Measurements from ENCODE around the gene SLC8B1. TPM values are rescaled to one million over a fixed set of nuclear protein-coding genes. Genes with fewer than 3 reads are reported as not detected.

SLC8B1 gene
- total and polyA plus RNA-seq, 2 donors (not counting 3 experiments of a cell fraction or from before 2014, with no cell fraction given) = 29.9 to 45.4 TPM

DNA sequence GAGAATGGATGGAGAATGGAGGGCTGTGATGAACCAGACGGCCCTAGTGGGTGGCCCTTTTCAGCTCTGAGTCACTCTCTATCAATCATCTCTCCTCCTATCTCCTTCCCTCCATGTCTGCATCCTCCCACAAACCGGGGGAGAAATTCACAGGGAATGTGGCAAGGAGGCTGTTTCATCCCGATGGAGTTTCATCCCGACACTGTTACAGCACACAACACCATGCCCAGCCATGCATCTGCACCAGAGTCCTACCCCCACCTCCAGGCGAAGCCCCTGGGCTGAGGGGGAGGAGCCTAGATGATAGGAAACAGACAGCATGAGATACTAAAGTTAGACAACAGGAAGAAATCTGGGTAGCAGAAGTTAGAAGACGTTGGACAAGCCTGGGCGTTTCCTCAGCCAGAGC lies 20.8 kb downstream of the SLC8B1 start:
- CTCF ChIA-PET = interaction anchor here (2.3 kb wide), 1 partner anchor 111 kb away, joined by 8 read pairs; no protein-coding TSS in a partner anchor
- no peak overlapping the region for H3K9ac ChIP-seq (replicated peaks; ENCODE audit: extremely low read depth, insufficient read depth, low read length)
- dilution Hi-C loops (cut with MboI; ENCODE audit: extremely low pct_ligation_motif_present, low sequenced_read_pairs) (no loop called here), intact Hi-C loops (cut with micrococcal nuclease) (no loop called here)
- H3K9me3 ChIP-seq (replicated peaks; ENCODE audit: control insufficient read depth, insufficient read depth, low read length) = no peaks in the 10 kb centered on the region
- no TSS peak for BruUV-seq (replicated peaks)
- H3K79me2 ChIP-seq (ENCODE audit: control insufficient read depth, insufficient read depth, low read length) = no peaks in the 10 kb centered on the region
- no peak overlapping the region for H3K4me3 ChIP-seq (replicated peaks in 1 of 3; ENCODE audit: insufficient read depth in 1 of 3, low read depth in 1 of 3, low read length in 3 of 3)
- peaks cover 0 to 17% of the 10 kb centered on the region in 2 experiments for H3K36me3 ChIP-seq (ENCODE audit: control insufficient read depth in 2 of 2, extremely low read depth in 1 of 2, insufficient read depth in 2 of 2, low read length in 2 of 2)
- H3K27ac ChIP-seq (ENCODE audit: insufficient read depth, low read depth, low read length) = no peak overlapping the region
- H4K20me1 ChIP-seq (replicated peaks; ENCODE audit: control insufficient read depth, extremely low read depth, insufficient read depth, low read length) = no peaks in the 10 kb centered on the region
- no peak for TF ChIP-seq POLR2A (IDR thresholded peaks at IDR 0.05; ENCODE audit: low read depth, low read length)
- no peak for TF ChIP-seq POLR2AphosphoS5 (IDR thresholded peaks at IDR 0.05; ENCODE audit: insufficient read depth, low read depth, low read length)
- TF ChIP-seq JUN (IDR thresholded peaks at IDR 0.05; ENCODE audit: borderline replicate concordance, insufficient read depth, insufficient read length, low read depth) = no peak
- no peak for TF ChIP-seq FOS (IDR thresholded peaks at IDR 0.05; ENCODE audit: borderline replicate concordance, insufficient read depth, low read length)
- TF ChIP-seq EZH2 (IDR thresholded peaks at IDR 0.05; ENCODE audit: borderline replicate concordance, low read depth, low read length, severe bottlenecking) = no peak
- TF ChIP-seq, protein P1, sequence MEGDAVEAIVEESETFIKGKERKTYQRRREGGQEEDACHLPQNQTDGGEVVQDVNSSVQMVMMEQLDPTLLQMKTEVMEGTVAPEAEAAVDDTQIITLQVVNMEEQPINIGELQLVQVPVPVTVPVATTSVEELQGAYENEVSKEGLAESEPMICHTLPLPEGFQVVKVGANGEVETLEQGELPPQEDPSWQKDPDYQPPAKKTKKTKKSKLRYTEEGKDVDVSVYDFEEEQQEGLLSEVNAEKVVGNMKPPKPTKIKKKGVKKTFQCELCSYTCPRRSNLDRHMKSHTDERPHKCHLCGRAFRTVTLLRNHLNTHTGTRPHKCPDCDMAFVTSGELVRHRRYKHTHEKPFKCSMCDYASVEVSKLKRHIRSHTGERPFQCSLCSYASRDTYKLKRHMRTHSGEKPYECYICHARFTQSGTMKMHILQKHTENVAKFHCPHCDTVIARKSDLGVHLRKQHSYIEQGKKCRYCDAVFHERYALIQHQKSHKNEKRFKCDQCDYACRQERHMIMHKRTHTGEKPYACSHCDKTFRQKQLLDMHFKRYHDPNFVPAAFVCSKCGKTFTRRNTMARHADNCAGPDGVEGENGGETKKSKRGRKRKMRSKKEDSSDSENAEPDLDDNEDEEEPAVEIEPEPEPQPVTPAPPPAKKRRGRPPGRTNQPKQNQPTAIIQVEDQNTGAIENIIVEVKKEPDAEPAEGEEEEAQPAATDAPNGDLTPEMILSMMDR (IDR thresholded peaks at IDR 0.05; ENCODE audit: extremely low read depth in 1 of 2, insufficient read depth in 1 of 2, low read depth in 1 of 2, low read length in 2 of 2) = no peak
- TF ChIP-seq, protein P2, sequence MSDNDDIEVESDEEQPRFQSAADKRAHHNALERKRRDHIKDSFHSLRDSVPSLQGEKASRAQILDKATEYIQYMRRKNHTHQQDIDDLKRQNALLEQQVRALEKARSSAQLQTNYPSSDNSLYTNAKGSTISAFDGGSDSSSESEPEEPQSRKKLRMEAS (IDR thresholded peaks at IDR 0.05; ENCODE audit: insufficient read depth, insufficient read length) = no peak
- TF ChIP-seq MYC (IDR thresholded peaks at IDR 0.05; ENCODE audit: low read depth, low read length) = no peak
- no peak for TF ChIP-seq GATA2 (IDR thresholded peaks at IDR 0.05; ENCODE audit: insufficient read depth, insufficient read length, low read depth, low read length)
- H3K4me1 ChIP-seq (ENCODE audit: control insufficient read depth, extremely low read depth, insufficient read depth, low read length) = no peaks in the 10 kb centered on the region
- FAIRE-seq (no peak), DNase-seq (ENCODE audit: low read depth, low spot score) (no peak)
- H3K4me2 ChIP-seq (ENCODE audit: insufficient read depth, low read length) = no peak overlapping the region
- no peaks in the 10 kb centered on the region for H3K27me3 ChIP-seq (ENCODE audit: control insufficient read depth in 2 of 2, insufficient read depth in 2 of 2, low read length in 2 of 2)
- H3K9me1 ChIP-seq (replicated peaks; ENCODE audit: control insufficient read depth, extremely low read depth, insufficient read depth, low read length) = no peaks in the 10 kb centered on the region
- POLR2A ChIA-PET = no interaction called here
- H2AFZ ChIP-seq (ENCODE audit: low read depth, low read length) = no peak overlapping the region
